Trophoblast cell (in vitro differentiated cells and primary cell): ENCODE data around the gene ZP4.
A peak's percentile ranks its signal among the peaks of the same experiment; 100 is the strongest.

ENCODE experiments used
- DNase-seq, 2 donors: peaks; one replicate each; pipeline ENCODE4 v3.0.0-alpha.2; 2016
- H2AFZ ChIP-seq: 2 replicates; pipeline ENCODE4 v1.6.1; 2013; ENCODE audit warnings: low read length, moderate library complexity, mild to moderate bottlenecking; ENCODE audit not compliant: insufficient read depth, poor library complexity
- H2AK5ac ChIP-seq: 2 replicates; pipeline ENCODE4 v1.6.1; 2013; ENCODE audit warnings: mild to moderate bottlenecking, low read length
- H2BK120ac ChIP-seq: 2 replicates; pipeline ENCODE4 v1.6.1; 2013; ENCODE audit warnings: low read length, mild to moderate bottlenecking, moderate library complexity; ENCODE audit not compliant: insufficient read depth, poor library complexity
- H2BK12ac ChIP-seq: 2 replicates; pipeline ENCODE4 v1.6.1; 2013; ENCODE audit warnings: mild to moderate bottlenecking, low read length, moderate library complexity
- H2BK5ac ChIP-seq: 2 replicates; pipeline ENCODE4 v1.6.1; 2013; ENCODE audit warnings: low read length, low read depth, moderate library complexity, mild to moderate bottlenecking; ENCODE audit not compliant: poor library complexity
- H3K14ac ChIP-seq: 2 replicates; pipeline ENCODE4 v1.6.1; 2013; ENCODE audit warnings: mild to moderate bottlenecking, low read length
- H3K18ac ChIP-seq: 2 replicates; pipeline ENCODE4 v1.6.1; 2013; ENCODE audit warnings: mild to moderate bottlenecking, low read length
- H3K23ac ChIP-seq: 2 replicates; pipeline ENCODE4 v1.6.1; 2013; ENCODE audit warnings: low read length
- H3K27ac ChIP-seq: 2 replicates; pipeline ENCODE4 v1.5.1; 2013; ENCODE audit warnings: low read depth, mild to moderate bottlenecking, inconsistent platforms, low read length, moderate library complexity
- H3K27me3 ChIP-seq: 2 replicates; pipeline ENCODE4 v1.6.1; 2013; ENCODE audit warnings: inconsistent platforms, mild to moderate bottlenecking, low read length, moderate library complexity; ENCODE audit not compliant: insufficient read depth
- H3K36me3 ChIP-seq, 2 experiments: 1 replicate in 1 of 2; 2 replicates in 1 of 2; pipeline ENCODE4 v1.6.1; 2013; ENCODE audit warnings: low read length in 2 of 2, mild to moderate bottlenecking in 2 of 2, moderate library complexity in 1 of 2; ENCODE audit not compliant: insufficient read depth in 2 of 2, control insufficient read depth in 1 of 2
- H3K4ac ChIP-seq: 2 replicates; pipeline ENCODE4 v1.6.1; 2013; ENCODE audit warnings: low read depth, mild to moderate bottlenecking, low read length, moderate library complexity
- H3K4me1 ChIP-seq, 2 experiments: 1 replicate in 1 of 2; 2 replicates in 1 of 2; pipeline ENCODE4 v1.6.1; 2013; ENCODE audit warnings: low read length in 2 of 2, mild to moderate bottlenecking in 2 of 2, moderate library complexity in 1 of 2; ENCODE audit not compliant: insufficient read depth in 2 of 2, control insufficient read depth in 1 of 2
- H3K4me2 ChIP-seq: 2 replicates; pipeline ENCODE4 v1.6.1; 2013; ENCODE audit warnings: inconsistent platforms, mild to moderate bottlenecking, low read length, moderate library complexity
- H3K4me3 ChIP-seq: 2 replicates; pipeline ENCODE4 v1.5.1; 2013; ENCODE audit warnings: mild to moderate bottlenecking, low read depth, low read length, inconsistent platforms
- H3K79me1 ChIP-seq: one replicate; pipeline ENCODE4 v1.6.1; 2013; ENCODE audit warnings: low read length
- H3K79me2 ChIP-seq: 2 replicates; pipeline ENCODE4 v1.6.1; 2013; ENCODE audit warnings: low read length, mild to moderate bottlenecking; ENCODE audit not compliant: control insufficient read depth, insufficient read depth, poor library complexity
- H3K9ac ChIP-seq: 2 replicates; pipeline ENCODE4 v1.6.1; 2013; ENCODE audit warnings: mild to moderate bottlenecking, low read length
- H3K9me3 ChIP-seq: 2 replicates; pipeline ENCODE4 v1.6.1; 2013; ENCODE audit warnings: low read depth, mild to moderate bottlenecking, control low read depth, inconsistent platforms, low read length; ENCODE audit not compliant: insufficient read depth
- H4K12ac ChIP-seq: 2 replicates; pipeline ENCODE4 v1.6.1; 2013; ENCODE audit warnings: low read depth, mild to moderate bottlenecking, low read length, moderate library complexity
- H4K8ac ChIP-seq: 2 replicates; pipeline ENCODE4 v1.6.1; 2013; ENCODE audit warnings: low read depth, mild to moderate bottlenecking, low read length, moderate library complexity
- H4K91ac ChIP-seq: one replicate; pipeline ENCODE4 v1.6.1; 2013; ENCODE audit warnings: low read depth, mild to moderate bottlenecking, low read length, moderate library complexity
- WGBS: extraction: QIAGEN DNeasy Blood & Tissue Kit; methylation state at CpG from one replicate; pipeline ENCODE4 v1.1.7; 2013; ENCODE audit warnings: missing lambda C conversion rate; ENCODE audit not compliant: insufficient read length, insufficient coverage; ENCODE audit errors: extremely low coverage; 5-methylcytosine and 5-hydroxymethylcytosine counted together

ZP4 gene

DNA sequence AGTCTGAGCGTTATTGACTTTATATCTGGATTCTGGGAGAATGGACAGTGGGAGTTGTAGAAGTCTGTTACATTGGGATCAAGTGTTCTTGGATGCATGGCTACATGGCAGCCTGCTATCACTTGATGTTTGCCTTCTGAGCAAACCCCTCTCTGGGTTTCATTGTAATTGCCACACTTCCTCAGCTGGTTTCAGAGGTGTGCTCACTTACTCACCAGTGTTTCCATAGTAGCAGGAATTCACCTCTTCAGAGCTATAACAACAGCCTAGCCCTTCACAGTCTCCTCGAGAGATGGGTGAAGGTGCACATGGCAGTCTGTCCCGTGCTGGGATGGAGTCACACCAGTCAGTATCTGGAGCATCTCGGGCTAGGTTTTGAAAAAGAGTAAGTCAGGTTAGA, 2.6 kb downstream of the ZP4 start:
- no peak overlapping the region for H3K4ac ChIP-seq

DNA sequence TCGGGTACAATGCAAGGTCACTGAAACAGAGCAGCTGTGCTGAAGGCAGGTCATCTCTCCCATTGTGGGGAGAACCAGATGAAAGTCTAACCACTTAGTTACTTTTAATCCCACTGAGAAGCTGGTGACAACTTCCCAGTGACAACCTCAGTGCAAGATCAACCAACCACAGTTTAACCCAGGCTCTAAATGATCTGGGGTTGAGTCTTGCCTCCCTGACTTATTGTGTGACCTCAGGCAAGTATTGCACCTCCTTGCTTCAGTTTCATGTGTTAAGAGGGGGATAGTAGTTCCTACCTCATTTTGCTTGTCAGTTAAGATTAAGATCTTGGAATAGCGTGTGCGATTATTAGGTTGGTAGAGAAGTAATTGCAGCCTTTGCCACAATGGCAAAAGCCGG, 3.2 kb downstream of the ZP4 start:
- Histone ChIP-seq H3K79me2 (no peaks in the 10 kb centered on the region), H3K14ac (no peak overlapping the region), H2AK5ac (no peak overlapping the region), H2AFZ (no peak overlapping the region), H3K27ac (no peak overlapping the region), H3K18ac (no peak overlapping the region), H3K4me1 (no peaks in the 10 kb centered on the region), H3K4me2 (no peak overlapping the region), H3K79me1 (no peaks in the 10 kb centered on the region), H3K4me3 (no peak overlapping the region), H4K12ac (no peak overlapping the region), H2BK120ac (no peak overlapping the region), H3K4ac (no peak overlapping the region), H3K9ac (no peak overlapping the region), H3K9me3 (peaks cover 2% of the 10 kb centered on the region), H3K23ac (no peak overlapping the region), H4K91ac (no peak overlapping the region), H2BK5ac (no peak overlapping the region), H4K8ac (no peak overlapping the region), H3K27me3 (no peaks in the 10 kb centered on the region), H2BK12ac (no peak overlapping the region), H3K36me3 (no peaks in the 10 kb centered on the region)
- no CpG with 5 or more reads among the region's 4 CpGs for WGBS
- no peak for DNase-seq

More for the DNA sequence above, 2.6 kb downstream of the ZP4 start:
- Histone ChIP-seq H3K14ac (no peak overlapping the region), H2AFZ (no peak overlapping the region), H3K18ac (no peak overlapping the region), H3K9ac (no peak overlapping the region), H4K12ac (no peak overlapping the region), H2BK120ac (no peak overlapping the region), H3K4me2 (no peak overlapping the region), H3K36me3 (no peaks in the 10 kb centered on the region), H3K27me3 (no peaks in the 10 kb centered on the region), H2AK5ac (no peak overlapping the region), H3K79me2 (no peaks in the 10 kb centered on the region), H3K27ac (no peak overlapping the region), H2BK5ac (no peak overlapping the region), H3K23ac (no peak overlapping the region), H4K8ac (no peak overlapping the region), H4K91ac (no peak overlapping the region), H3K79me1 (no peaks in the 10 kb centered on the region), H2BK12ac (no peak overlapping the region), H3K4me3 (no peak overlapping the region), H3K4me1 (no peaks in the 10 kb centered on the region), H3K9me3 (peaks cover 2% of the 10 kb centered on the region)
- WGBS = no CpG with 5 or more reads among the region's 4 CpGs
- DNase-seq = peak in 1 of 2 donors; percentile 47

DNA sequence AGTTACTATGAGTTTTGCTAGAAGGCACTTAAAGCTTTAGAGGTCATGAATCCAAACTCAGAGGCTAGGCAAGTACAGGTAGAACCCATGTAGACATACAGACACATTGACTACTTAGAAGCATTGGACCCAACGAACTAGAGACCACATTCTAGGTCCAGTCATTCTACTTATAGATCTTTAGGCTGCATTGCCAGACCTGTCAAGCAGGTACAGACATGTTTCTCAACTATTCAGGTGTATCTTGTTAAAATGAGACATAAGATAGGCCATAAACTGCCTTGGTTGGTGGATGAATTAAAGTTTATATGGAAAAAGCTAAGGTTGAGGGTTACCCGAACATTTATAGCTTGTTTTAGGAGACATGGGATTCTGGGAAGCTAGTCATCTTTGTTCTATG, 6.5 kb downstream of the ZP4 start:
- Histone ChIP-seq H3K18ac (no peak overlapping the region), H2BK12ac (no peak overlapping the region), H3K14ac (no peak overlapping the region), H3K4ac (no peak overlapping the region), H4K8ac (no peak overlapping the region), H3K27ac (no peak overlapping the region), H2BK120ac (no peak overlapping the region), H3K4me1 (no peaks in the 10 kb centered on the region), H4K12ac (no peak overlapping the region), H2AFZ (no peak overlapping the region), H3K4me2 (no peak overlapping the region), H3K9ac (no peak overlapping the region), H2AK5ac (no peak overlapping the region), H3K23ac (no peak overlapping the region), H3K79me1 (no peaks in the 10 kb centered on the region), H3K9me3 (peaks cover 2% of the 10 kb centered on the region), H3K27me3 (no peaks in the 10 kb centered on the region), H3K79me2 (no peaks in the 10 kb centered on the region), H4K91ac (no peak overlapping the region), H2BK5ac (no peak overlapping the region), H3K36me3 (no peaks in the 10 kb centered on the region), H3K4me3 (no peak overlapping the region)
- no CpG with 5 or more reads among the region's 2 CpGs for WGBS
- DNase-seq = peak in 1 of 2 donors; percentile 51

DNA sequence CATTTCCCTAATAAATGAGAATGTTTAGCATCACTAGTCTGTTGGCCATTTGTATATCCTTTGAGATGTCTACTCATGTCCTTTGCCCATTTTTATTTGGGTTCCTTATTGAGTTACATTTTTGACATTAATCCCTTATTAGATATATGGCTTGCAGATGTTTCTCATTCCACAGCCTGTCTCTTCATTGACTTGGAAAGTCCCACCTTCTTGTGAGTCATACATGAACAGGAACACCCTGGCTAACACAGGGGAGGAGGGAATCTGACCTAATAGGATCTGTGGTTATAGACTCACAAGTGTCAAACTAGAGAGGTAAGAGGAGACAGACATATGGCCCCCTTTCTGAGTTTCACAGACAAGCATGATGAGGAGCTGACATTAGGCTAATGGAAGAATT, 11.5 kb downstream of the ZP4 start:
- H3K9ac ChIP-seq = no peak overlapping the region
- H3K36me3 ChIP-seq = no peaks in the 10 kb centered on the region
- no peak overlapping the region for H3K23ac ChIP-seq
- H3K27ac ChIP-seq = no peak overlapping the region
- no peaks in the 10 kb centered on the region for H3K9me3 ChIP-seq
- no peak overlapping the region for H2BK5ac ChIP-seq
- no peak overlapping the region for H2AK5ac ChIP-seq
- H3K4me2 ChIP-seq = no peak overlapping the region
- no peak overlapping the region for H3K14ac ChIP-seq
- no peak overlapping the region for H2BK120ac ChIP-seq
- H3K79me1 ChIP-seq = no peaks in the 10 kb centered on the region
- H2BK12ac ChIP-seq = no peak overlapping the region
- H3K18ac ChIP-seq = no peak overlapping the region
- no peak overlapping the region for H2AFZ ChIP-seq
- peak in 1 of 2 donors; percentile 63 for DNase-seq
- H3K4me3 ChIP-seq = no peak overlapping the region
- no peak overlapping the region for H4K12ac ChIP-seq
- no peak overlapping the region for H4K91ac ChIP-seq
- no peak overlapping the region for H4K8ac ChIP-seq
- H3K79me2 ChIP-seq = no peaks in the 10 kb centered on the region
- no peaks in the 10 kb centered on the region for H3K27me3 ChIP-seq
- no peaks in the 10 kb centered on the region for H3K4me1 ChIP-seq
- no peak overlapping the region for H3K4ac ChIP-seq
